Endodermal cell (in vitro differentiated cells): ENCODE results near the gene STIM1. TPM values are rescaled to one million over a fixed set of nuclear protein-coding genes. Genes with fewer than 3 reads are reported as not detected.

ENCODE experiments used
- DNase-seq: peaks from one replicate; pipeline ENCODE4 v3.0.0-alpha.2; 2017
- H3K27ac ChIP-seq: 2 replicates; pipeline ENCODE4 v1.5.1; 2013; ENCODE audit warnings: mild to moderate bottlenecking, low read depth, low read length, moderate library complexity
- H3K27me3 ChIP-seq: 2 replicates; pipeline ENCODE4 v1.6.1; 2013; ENCODE audit warnings: mild to moderate bottlenecking, low read length, moderate library complexity; ENCODE audit not compliant: insufficient read depth, control insufficient read depth, poor library complexity, severe bottlenecking
- H3K36me3 ChIP-seq: 2 replicates; pipeline ENCODE4 v1.7.0; 2013; ENCODE audit warnings: mild to moderate bottlenecking, low read length, moderate library complexity; ENCODE audit not compliant: control insufficient read depth, insufficient read depth
- H3K4me1 ChIP-seq: one replicate; pipeline ENCODE4 v1.7.0; 2013; ENCODE audit warnings: low read length; ENCODE audit not compliant: control insufficient read depth, insufficient read depth
- H3K4me3 ChIP-seq: 2 replicates; pipeline ENCODE4 v1.5.1; 2013; ENCODE audit warnings: mild to moderate bottlenecking, low read length, moderate library complexity
- H3K9ac ChIP-seq: 2 replicates; pipeline ENCODE4 v1.6.1; 2013; ENCODE audit warnings: mild to moderate bottlenecking, low read length, moderate library complexity; ENCODE audit not compliant: poor library complexity, severe bottlenecking; ENCODE audit errors: extremely low read depth
- H3K9me3 ChIP-seq: 2 replicates; pipeline ENCODE4 v1.6.1; 2013; ENCODE audit warnings: mild to moderate bottlenecking, low read length, moderate library complexity; ENCODE audit not compliant: control insufficient read depth
- H3K27ac Mint-ChIP-seq: 2 replicates; pipeline ENCODE4 v1.8.0; 2020; ENCODE audit warnings: mixed read lengths
- H3K27me3 Mint-ChIP-seq: 2 replicates; pipeline ENCODE4 v1.8.0; 2021; ENCODE audit warnings: mild to moderate bottlenecking, mixed read lengths; ENCODE audit not compliant: insufficient read depth
- H3K36me3 Mint-ChIP-seq: 2 replicates; pipeline ENCODE4 v1.8.0; 2020; ENCODE audit warnings: low read depth, mixed read lengths
- H3K4me1 Mint-ChIP-seq: 2 replicates; pipeline ENCODE4 v1.8.0; 2020; ENCODE audit warnings: mixed read lengths
- H3K4me3 Mint-ChIP-seq: 2 replicates; pipeline ENCODE4 v1.8.0; 2020; ENCODE audit warnings: mild to moderate bottlenecking, moderate library complexity, mixed read lengths
- H3K9me3 Mint-ChIP-seq: 2 replicates; pipeline ENCODE4 v1.8.0; 2020; ENCODE audit warnings: mild to moderate bottlenecking, mixed read lengths
- CTCF ChIP-seq: fragments of 200-600 bp; sonication (generic); conservative IDR thresholded peaks from 2 replicates; pipeline ENCODE4 v1.5.0; 2021; ENCODE audit warnings: antibody characterized with exemption, mild to moderate bottlenecking
- WGBS, 2 experiments: methylation state at CpG; one replicate each; pipeline versions ENCODE4 v1.1.5 to v1.1.7; 2013; ENCODE audit warnings: missing lambda C conversion rate in 2 of 2, mixed read lengths in 1 of 2; ENCODE audit not compliant: insufficient coverage in 1 of 2, insufficient read length in 1 of 2; 5-methylcytosine and 5-hydroxymethylcytosine counted together
- total RNA-seq, 2 donors: library from RNA; stranded (reverse); fragmentation: NEBNext Ultra II Directional in 1 of 2; extraction: Animal tissue kit (Norgen Biotek cat#: 25700) in 1 of 2; gene quantifications; 2 replicates in 1 of 2; 3 replicates in 1 of 2; pipeline ENCODE4 v1.2.1, GENCODE V29; 2021

STIM1 gene
- total RNA-seq, 2 donors from 2014 or later = 20.9 to 27.9 TPM

GRCh38 chr11:4140067-4140636, 284.7 kb downstream of the STIM1 start:
- Histone ChIP-seq H3K4me1 (no peaks in the 10 kb centered on the region), H3K27ac (no peak overlapping the region), H3K36me3 (peaks cover 46% of the 10 kb centered on the region), H3K27me3 (no peaks in the 10 kb centered on the region), H3K9ac (no peak overlapping the region), H3K4me3 (peak overlapping the region; percentile 43), H3K9me3 (peaks cover 37% of the 10 kb centered on the region)
- Mint-ChIP-seq H3K4me3 (no peak overlapping the region), H3K9me3 (peaks cover 28% of the 10 kb centered on the region), H3K36me3 (peaks cover 55% of the 10 kb centered on the region), H3K27me3 (no peaks in the 10 kb centered on the region), H3K4me1 (no peaks in the 10 kb centered on the region), H3K27ac (no peak overlapping the region)
- WGBS, 2 experiments = 100% methylated on average over 2 of the region's 2 CpGs
- no peak for DNase-seq
- no peak for TF ChIP-seq CTCF

Other genes with a start within 250 kb of the STIM1 start
- gene ART5, start 213.7 kb upstream of the STIM1 start, total RNA-seq = 1 to 10 TPM; 6.4 to 7.8 TPM
- gene ART1, start 210.5 kb upstream of the STIM1 start, total RNA-seq = not detected
- gene CHRNA10, start 184.3 kb upstream of the STIM1 start, total RNA-seq = 1 to 10 TPM; 1.8 TPM
- gene NUP98, start 58.1 kb upstream of the STIM1 start, total RNA-seq = 10 to 100 TPM; 81.6 to 92.6 TPM
- 10 to 100 TPM; 38.5 to 52.2 TPM for gene PGAP2, start 47.1 kb upstream of the STIM1 start, total RNA-seq
- gene RHOG, start 14.7 kb upstream of the STIM1 start, total RNA-seq = 10 to 100 TPM; 25.5 to 27.6 TPM
- 100 to 1,000 TPM in 1 of 2 donors, 10 to 100 TPM in 1; 79.2 to 102 TPM for gene RRM1, start 239.1 kb downstream of the STIM1 start, total RNA-seq